MV-4-11 (cell line): Measurements from ENCODE around the gene PRH1.

Experiments used
- DNase-seq: peaks from one replicate; lab custom pipeline; 2025; lab: John Stamatoyannopoulos, UW

Gene PRH1

GRCh38 chr12:10884086-10884725 is at the start of gene PRH1:
TSS of gene PRH1 (minus strand) at chr12:10884255. CDS start at chr12:10884217, 38 bp downstream.
- DNase-seq, result no peak

DNA sequence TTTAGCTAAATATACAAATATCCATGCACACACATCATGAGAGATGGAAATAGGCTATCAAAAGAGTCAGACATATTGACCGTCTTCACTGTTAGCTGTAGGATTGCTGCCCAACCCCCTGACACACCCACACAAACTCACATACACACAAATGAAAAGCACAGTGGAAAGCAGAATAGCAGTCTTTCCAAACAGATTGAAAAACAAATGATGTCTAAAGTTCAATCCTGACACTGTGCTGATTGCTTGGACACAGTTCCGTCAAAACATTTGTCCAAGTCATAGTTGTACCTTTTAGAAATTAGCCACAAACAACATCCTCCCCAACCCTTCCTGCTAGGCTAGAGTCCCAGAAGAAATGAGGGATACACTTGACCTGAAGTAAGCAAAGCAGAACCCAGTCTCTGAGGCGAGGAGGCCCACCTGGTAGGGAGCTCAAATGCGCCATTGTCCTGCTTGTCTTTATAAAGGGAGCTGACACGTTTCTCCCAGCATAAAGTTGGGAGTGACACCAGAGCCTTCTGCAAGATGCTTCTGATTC is 44.8 kb upstream of the PRH1 start, which contains the start of gene PRH2:
PRH2 (plus strand) TSS at position 491 of the 541 bp plus-strand sequence; CDS start at position 529, 38 bp downstream.
- no peak for DNase-seq

GRCh38 chr12:10926269-10926668 is 42.2 kb upstream of the PRH1 start:
- no peak for DNase-seq

DNA sequence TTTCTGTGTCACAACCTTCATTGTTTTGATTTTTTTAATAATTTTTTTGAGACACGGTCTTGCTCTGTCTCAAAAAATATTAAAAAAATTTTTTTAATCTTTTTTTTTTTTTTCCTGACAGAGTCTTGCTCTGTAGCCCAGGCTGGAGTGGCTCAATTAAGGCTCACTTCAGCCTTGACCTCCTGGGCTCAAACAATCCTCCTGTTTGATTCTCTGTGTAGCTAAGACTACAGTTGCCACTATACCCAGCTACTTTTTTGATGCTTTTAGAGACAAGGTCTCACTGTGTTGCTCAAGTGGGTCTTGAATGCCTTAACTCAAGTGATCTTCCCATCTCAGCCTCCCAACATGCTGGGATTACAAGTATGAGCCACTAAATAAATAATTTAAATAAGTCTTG is 35.8 kb upstream of the PRH1 start:
- DNase-seq, result no peak

DNA sequence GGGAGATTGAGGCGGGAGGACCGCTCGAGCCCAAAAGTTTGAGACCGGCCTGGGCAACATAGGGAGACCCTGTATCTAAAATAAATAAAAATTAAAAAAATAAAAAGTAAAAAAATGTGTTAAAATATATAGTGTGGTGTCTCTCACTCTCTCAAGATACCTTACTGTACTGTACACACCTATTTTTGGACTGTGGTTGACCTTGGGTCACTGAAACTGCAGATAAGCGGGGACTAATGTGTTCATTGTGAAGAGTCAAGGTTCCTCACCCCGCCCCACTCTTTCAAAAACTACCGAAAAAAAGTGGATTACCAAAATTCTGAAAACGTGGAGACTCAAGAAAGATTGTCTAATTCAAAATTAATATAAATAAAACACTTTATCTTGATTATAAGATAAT is 26.3 kb upstream of the PRH1 start:
- no peak for DNase-seq

- DNase-seq, result no peak
Measured at GRCh38 chr12:10909462-10909861, 25.4 kb upstream of the PRH1 start, which contains the start of gene TAS2R13. TSS of gene TAS2R13 (minus strand) at chr12:10909562. CDS start at chr12:10909298, 264 bp downstream.

- no peak for DNase-seq
Measured at GRCh38 chr12:10904686-10905085, 20.6 kb upstream of the PRH1 start.

DNA sequence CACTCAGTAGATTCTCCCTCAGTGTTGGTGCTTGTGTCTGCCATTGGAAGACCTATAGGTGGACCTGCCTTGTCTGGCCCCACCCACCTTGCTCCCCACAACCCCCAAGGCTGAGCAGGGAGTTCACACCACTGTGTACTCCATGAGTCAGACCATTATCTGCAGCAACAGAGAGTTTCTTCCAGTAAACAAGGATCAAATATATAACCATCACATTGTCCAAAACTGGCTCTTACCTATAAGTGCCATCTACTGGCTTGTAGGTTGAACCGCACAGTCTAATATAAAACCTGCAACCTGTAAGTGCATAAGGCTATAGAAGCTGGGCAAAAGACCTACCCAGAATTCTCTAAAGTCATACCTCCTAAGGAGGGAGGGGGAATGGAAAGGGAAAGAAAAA is 17.4 kb upstream of the PRH1 start:
- no peak for DNase-seq

GRCh38 chr12:10900972-10901371 is 16.9 kb upstream of the PRH1 start:
- no peak for DNase-seq

GRCh38 chr12:10900530-10900929 is 16.5 kb upstream of the PRH1 start:
- DNase-seq, result no peak

DNA sequence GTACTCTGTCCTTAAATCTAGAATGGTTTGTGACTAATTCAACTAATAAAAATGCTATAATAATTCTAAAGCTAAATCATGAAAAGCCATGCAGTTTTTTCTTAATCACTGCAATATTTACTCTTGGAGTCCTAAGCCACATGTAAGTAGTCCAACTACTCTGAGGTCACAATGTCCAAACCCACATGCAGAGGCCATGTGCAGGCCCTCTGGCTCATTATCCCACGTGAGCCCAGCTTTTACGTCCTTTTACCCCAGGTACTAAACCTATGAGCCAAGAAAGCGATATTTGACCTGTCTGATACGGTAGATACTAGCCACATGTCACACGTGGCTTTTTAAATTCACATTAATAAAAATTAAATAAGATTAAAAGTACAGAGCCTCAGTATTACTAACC is 12.8 kb upstream of the PRH1 start:
- DNase-seq, result no peak

GRCh38 chr12:10891937-10892336 is 7.9 kb upstream of the PRH1 start:
- DNase-seq, result no peak

DNA sequence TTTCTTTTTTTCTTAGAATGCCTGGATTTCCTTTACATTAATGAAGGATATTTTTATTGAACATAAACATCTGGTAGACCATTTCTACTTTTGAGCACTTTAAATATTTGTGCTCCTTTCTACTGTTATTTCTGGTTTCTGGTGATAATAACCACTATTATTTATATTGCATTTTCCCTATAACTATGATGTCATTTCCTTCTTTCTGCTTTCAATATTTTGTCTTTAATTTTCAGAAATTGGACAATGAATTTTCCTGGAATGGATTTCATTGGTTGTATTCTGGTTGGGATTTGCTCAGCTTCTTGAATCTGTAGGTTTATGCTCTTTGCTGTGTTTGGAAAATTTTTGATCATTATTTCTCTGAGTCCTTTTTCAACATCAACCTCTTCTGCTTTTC is 5.2 kb upstream of the PRH1 start:
- no peak for DNase-seq

DNA sequence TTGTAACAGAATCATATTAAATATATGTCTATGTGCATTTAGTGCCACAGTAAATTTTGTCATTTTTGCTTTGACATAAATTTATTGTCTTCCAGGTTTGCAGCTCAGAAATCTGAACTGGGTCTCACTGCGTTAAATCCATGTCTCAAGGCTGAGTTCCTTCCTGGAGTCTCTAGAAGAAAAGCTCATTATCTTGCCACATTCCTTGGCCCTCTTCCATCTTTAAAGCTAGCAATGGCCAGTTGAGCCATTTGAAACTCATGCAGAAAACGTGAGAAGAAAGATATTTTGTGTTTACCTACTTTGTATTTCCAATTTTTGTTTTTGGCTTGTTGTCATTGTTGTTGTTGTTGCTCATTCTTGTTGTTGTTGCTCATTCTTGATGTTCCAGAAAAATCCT is 10.7 kb downstream of the PRH1 start:
- DNase-seq, result no peak

DNA sequence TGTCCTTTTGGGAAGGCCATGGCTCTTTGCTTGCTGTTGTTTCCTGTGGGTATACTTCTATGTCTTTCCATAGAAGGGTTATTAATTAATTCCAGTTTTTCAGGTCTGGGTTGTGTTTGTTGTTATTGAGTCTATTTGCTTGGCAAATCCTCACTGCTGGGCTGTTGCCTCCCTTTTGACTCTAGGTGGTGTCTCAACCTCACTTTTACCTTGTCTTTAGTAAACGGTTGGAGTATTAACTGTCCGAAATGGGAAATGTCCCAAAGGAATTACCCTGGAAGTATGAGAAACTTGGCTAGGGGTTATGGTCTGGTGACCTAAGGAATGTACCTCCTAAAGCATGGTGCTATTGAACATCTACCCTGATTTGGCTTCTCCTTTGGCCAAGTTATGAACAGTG is 16.7 kb downstream of the PRH1 start:
- DNase-seq, result no peak

DNA sequence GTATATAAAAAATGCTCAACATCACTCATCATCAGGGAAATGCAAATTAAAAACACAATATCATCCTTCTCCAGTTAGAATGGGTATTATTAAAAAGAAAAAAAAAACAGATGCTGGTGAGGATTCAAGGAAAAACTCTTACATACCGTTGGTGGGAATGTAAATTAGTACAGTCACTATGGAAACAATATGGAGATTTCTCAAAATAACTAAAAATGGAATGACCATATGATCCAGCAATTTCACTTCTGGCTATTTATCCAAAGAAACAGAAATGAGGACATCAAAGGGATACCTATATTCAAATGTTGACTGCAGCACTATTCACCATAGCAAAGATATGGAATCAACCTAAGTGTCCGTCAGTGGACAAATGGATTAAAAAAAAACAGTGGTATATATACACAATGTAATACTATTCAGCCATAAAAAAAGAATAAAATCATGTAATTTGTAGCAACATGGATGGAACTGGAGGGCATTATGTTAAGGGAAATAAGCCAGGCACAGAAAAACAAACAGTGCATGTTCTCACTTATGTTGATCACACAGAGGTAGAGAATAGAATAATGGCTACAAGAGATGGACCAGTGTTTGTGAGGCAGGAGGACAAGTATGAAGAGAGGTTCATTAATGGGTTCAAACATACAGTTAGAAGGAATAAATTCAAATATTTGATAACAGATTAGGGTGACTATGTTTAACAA is 20.4 kb downstream of the PRH1 start:
- no peak for DNase-seq

DNA sequence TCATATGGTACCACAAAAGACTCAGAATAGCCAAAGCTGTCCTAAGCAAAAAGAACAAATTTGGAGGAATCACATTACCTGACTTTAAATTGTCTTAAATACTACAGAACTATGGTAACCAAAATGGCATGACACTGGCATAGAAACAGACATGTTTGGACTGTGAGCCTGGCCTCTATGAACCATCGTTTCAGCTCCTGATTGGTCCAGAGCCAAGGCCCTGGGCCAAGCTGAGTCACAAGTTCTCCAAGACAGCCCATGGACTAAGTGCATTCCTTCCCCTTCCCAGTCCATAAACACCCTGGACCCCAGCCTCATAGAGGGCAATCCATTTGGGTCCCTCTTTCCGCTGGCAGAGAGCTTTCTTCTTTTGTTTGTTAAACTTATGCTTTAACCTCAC is 22.7 kb downstream of the PRH1 start:
- no peak for DNase-seq

DNA sequence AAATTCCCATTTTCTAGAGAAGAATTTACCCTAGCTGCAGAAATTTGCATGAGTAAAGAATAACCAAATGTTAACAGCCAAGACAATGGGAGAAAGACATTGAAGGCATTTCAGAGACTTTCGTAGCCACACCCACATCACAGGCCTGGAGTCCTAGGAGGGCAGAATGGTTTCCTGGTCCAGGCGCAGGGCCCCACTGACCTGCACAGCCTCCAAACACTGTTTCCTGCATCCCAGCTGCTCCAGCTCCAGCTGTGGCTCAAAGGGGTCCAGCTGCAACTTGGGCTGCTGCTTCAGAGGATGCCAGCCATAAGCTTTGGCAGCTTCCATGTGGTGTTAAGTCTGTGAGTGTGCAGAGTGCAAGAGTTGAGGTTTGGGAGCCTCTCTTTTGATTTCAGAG is 28.2 kb downstream of the PRH1 start:
- DNase-seq, result no peak

- DNase-seq, result no peak
Measured at GRCh38 chr12:10853776-10854175, 30.3 kb downstream of the PRH1 start.

- no peak for DNase-seq
Measured at GRCh38 chr12:10851243-10851858, 32.7 kb downstream of the PRH1 start.

DNA sequence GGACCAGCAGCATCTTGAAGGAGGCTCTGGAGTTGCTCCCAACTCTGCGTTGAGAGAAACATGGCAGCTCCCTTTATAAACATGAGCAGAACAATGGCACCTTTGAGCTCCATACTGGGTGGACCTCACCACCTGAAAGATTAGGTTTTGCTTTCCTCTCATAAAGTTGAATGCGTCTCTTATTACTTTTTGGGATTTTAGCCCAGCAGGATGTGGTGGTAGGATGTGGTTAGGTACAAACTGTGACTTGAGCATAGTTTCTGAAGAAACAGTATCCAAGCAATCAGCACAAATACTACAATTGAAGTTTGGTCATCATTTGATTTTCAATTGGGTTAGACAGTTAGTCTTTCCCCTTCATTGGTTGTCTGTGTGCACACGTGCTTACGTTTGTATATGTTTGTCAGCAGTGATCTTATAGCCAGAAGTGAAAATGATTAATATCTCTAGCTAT is 34.6 kb downstream of the PRH1 start, which contains the start of gene PRR4:
PRR4 (minus strand) TSS at position 51 of the 454 bp plus-strand sequence; CDS start at position 13, 38 bp downstream.
- no peak for DNase-seq

GRCh38 chr12:10847744-10848143 is 36.3 kb downstream of the PRH1 start:
- no peak for DNase-seq

DNA sequence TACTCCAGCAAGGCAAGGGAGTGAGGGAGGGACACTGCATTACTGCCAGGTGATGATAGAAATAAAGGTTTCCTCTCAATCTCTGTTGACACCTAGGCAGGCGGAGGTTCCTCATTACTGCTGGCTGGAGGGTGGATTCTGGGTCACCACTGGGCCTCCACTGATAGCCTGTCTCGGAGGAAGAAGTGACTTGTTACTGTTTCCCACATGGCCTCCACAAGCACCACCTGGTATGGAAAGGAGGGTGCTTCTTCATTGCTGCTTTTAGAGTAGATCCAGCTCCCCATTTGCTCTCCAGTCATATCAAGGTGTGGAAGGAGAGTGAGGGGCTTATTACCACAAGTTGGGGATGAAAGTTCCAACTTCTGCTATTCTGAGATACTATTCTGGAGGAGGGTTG is 41.2 kb downstream of the PRH1 start:
- no peak for DNase-seq
